Suprapubic skin (tissue), 4 donors: ENCODE measurements around the gene LOXHD1. TPM values are rescaled to one million over a fixed set of nuclear protein-coding genes. Genes with fewer than 3 reads are reported as not detected.

ENCODE experiments used
- DNase-seq, 2 donors: peaks; one replicate each; pipeline ENCODE4 v3.0.0-alpha.2; 2019; ENCODE audit warnings: low spot score in 2 of 2
- H3K27ac ChIP-seq: fragments of 200-600 bp; sonication (generic); one replicate; pipeline ENCODE4 v1.5.1; 2019
- H3K27me3 ChIP-seq: fragments of 200-600 bp; sonication (generic); one replicate; pipeline ENCODE4 v1.5.1; 2019
- H3K36me3 ChIP-seq: fragments of 200-600 bp; sonication (generic); one replicate; pipeline ENCODE4 v1.5.1; 2019
- H3K4me1 ChIP-seq: fragments of 200-600 bp; sonication (generic); one replicate; pipeline ENCODE4 v1.5.1; 2019
- H3K4me3 ChIP-seq: fragments of 200-600 bp; sonication (generic); one replicate; pipeline ENCODE4 v1.5.1; 2019; ENCODE audit warnings: mild to moderate bottlenecking
- H3K9me3 ChIP-seq: fragments of 200-600 bp; sonication (generic); one replicate; pipeline ENCODE4 v1.5.1; 2019
- EP300 ChIP-seq: sonication (generic); formaldehyde crosslinking; IDR thresholded peaks from one replicate; pipeline ENCODE4 v1.6.1; 2017; ENCODE audit warnings: antibody characterized with exemption
- POLR2A ChIP-seq, 2 donors: fragments of 450-650 bp; IDR thresholded peaks; one replicate each; pipeline ENCODE4 v1.6.1; 2017; ENCODE audit warnings: antibody characterized with exemption in 2 of 2, mild to moderate bottlenecking in 2 of 2, moderate library complexity in 2 of 2
- POLR2AphosphoS5 ChIP-seq, 3 donors: sonication (generic); formaldehyde crosslinking; IDR thresholded peaks; one replicate each; pipeline ENCODE4 v1.6.1; 2017; ENCODE audit warnings: antibody characterized with exemption in 3 of 3
- WGBS: methylation state at CpG from one replicate; pipeline ENCODE4 v1.1.5; 2018; 5-methylcytosine and 5-hydroxymethylcytosine counted together
- total RNA-seq, 4 donors: library from RNA; depleted of rRNA; stranded (reverse); fragments of >200 nt; gene quantifications; one replicate each; pipeline ENCODE4 v1.1.0, GENCODE V29; 2016
- TF ChIP-seq, protein P1 (sequence below), 2 donors: fragments of 200-600 bp in 1 of 2; fragments of 450-650 bp in 1 of 2; sonication (generic) in 1 of 2; IDR thresholded peaks; one replicate each; pipeline ENCODE4 v1.5.1; 2016 to 2019; ENCODE audit warnings: antibody characterized with exemption in 2 of 2, mild to moderate bottlenecking in 1 of 2, moderate library complexity in 1 of 2

Gene LOXHD1
- total RNA-seq, 4 donors from 2014 or later = 0.16 to 0.30 (median 0.18) TPM; not detected in 1

DNA sequence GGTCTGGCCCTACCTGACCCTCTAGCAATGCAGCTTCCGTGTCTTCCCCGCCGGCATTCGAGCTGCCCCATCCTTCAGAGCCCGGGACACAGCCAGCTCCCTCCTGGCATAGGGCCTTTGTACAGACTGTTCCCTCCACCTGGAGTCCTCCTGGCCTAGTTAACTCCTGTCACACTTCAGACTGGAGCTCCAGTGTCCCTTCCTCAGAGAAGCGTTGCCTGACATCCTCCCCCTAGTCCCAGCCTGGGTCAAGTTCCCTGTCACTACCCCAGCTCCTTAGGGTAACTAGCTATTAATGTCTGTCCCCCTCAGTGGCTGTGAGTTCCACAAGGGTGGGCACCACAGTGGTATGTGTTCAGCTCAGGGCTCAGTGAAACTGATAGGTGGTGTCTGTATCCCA is 45.5 kb upstream of the LOXHD1 start:
- TF ChIP-seq, protein P1, sequence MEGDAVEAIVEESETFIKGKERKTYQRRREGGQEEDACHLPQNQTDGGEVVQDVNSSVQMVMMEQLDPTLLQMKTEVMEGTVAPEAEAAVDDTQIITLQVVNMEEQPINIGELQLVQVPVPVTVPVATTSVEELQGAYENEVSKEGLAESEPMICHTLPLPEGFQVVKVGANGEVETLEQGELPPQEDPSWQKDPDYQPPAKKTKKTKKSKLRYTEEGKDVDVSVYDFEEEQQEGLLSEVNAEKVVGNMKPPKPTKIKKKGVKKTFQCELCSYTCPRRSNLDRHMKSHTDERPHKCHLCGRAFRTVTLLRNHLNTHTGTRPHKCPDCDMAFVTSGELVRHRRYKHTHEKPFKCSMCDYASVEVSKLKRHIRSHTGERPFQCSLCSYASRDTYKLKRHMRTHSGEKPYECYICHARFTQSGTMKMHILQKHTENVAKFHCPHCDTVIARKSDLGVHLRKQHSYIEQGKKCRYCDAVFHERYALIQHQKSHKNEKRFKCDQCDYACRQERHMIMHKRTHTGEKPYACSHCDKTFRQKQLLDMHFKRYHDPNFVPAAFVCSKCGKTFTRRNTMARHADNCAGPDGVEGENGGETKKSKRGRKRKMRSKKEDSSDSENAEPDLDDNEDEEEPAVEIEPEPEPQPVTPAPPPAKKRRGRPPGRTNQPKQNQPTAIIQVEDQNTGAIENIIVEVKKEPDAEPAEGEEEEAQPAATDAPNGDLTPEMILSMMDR (IDR thresholded peaks at IDR 0.05) = no peak
- TF ChIP-seq POLR2A (IDR thresholded peaks at IDR 0.05) = no peak
- no peak for TF ChIP-seq POLR2AphosphoS5 (IDR thresholded peaks at IDR 0.05)
- TF ChIP-seq EP300 = no peak
- Histone ChIP-seq H3K9me3 (no peaks in the 10 kb centered on the region), H3K27me3 (peaks cover 5% of the 10 kb centered on the region), H3K27ac (no peak overlapping the region), H3K4me1 (no peaks in the 10 kb centered on the region), H3K4me3 (no peak overlapping the region), H3K36me3 (no peaks in the 10 kb centered on the region)
- DNase-seq = no peak
- 85% methylated on average over 6 of the region's 6 CpGs for WGBS

- TF ChIP-seq POLR2A (IDR thresholded peaks at IDR 0.05) = no peak
- TF ChIP-seq, protein P1 (IDR thresholded peaks at IDR 0.05) = no peak
- no peak for TF ChIP-seq EP300
- no peak for TF ChIP-seq POLR2AphosphoS5 (IDR thresholded peaks at IDR 0.05)
- H3K27me3 ChIP-seq = peaks cover under 1% of the 10 kb centered on the region
- H3K4me3 ChIP-seq = no peak overlapping the region
- DNase-seq = no peak
- H3K4me1 ChIP-seq = no peaks in the 10 kb centered on the region
- 45% methylated on average over 2 of the region's 5 CpGs for WGBS
- H3K27ac ChIP-seq = no peak overlapping the region
- H3K9me3 ChIP-seq = no peaks in the 10 kb centered on the region
- no peaks in the 10 kb centered on the region for H3K36me3 ChIP-seq
These were observed 43.2 kb upstream of the LOXHD1 start for GRCh38 chr18:46700066-46700824.

DNA sequence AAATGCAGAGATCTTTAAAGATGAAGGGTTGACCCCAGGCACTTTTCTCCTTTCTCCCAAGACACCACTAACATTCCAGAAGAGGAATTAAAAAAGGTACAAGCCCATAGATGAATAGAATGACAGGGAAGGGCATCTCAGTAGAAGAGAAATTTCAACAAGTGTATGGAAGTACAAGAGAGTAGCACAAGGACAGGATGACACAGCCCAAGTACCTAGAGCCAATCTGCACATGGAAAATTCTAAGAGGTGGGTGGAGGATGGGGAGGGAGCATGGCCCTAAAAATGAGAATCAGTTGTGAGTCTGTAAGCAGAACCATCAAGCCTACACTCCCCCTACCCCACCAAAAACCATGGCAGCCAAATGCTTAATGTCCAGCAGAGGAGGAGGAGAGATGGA is 39.7 kb upstream of the LOXHD1 start:
- Histone ChIP-seq H3K4me3 (no peak overlapping the region), H3K4me1 (no peaks in the 10 kb centered on the region), H3K27ac (no peak overlapping the region), H3K27me3 (no peaks in the 10 kb centered on the region), H3K36me3 (no peaks in the 10 kb centered on the region), H3K9me3 (no peaks in the 10 kb centered on the region)
- TF ChIP-seq, protein P1 (IDR thresholded peaks at IDR 0.05) = no peak
- TF ChIP-seq POLR2AphosphoS5 (IDR thresholded peaks at IDR 0.05) (no peak), EP300 (no peak), POLR2A (IDR thresholded peaks at IDR 0.05) (no peak)
- DNase-seq = no peak

- TF ChIP-seq EP300 = no peak
- no peak for TF ChIP-seq POLR2A (IDR thresholded peaks at IDR 0.05)
- TF ChIP-seq, protein P1 (IDR thresholded peaks at IDR 0.05) = no peak
- TF ChIP-seq POLR2AphosphoS5 (IDR thresholded peaks at IDR 0.05) = no peak
- WGBS = 64% methylated on average over 3 of the region's 3 CpGs
- DNase-seq = no peak
- H3K9me3 ChIP-seq = no peaks in the 10 kb centered on the region
- H3K4me3 ChIP-seq = no peak overlapping the region
- H3K27me3 ChIP-seq = no peaks in the 10 kb centered on the region
- H3K36me3 ChIP-seq = no peaks in the 10 kb centered on the region
- H3K4me1 ChIP-seq = no peaks in the 10 kb centered on the region
- H3K27ac ChIP-seq = no peak overlapping the region
These were observed 39.2 kb upstream of the LOXHD1 start for GRCh38 chr18:46696268-46696667.

GRCh38 chr18:46693996-46694395 is 37.0 kb upstream of the LOXHD1 start:
- WGBS = 66% methylated on average over 2 of the region's 2 CpGs
- no peaks in the 10 kb centered on the region for H3K4me1 ChIP-seq

More at GRCh38 chr18:46693996-46694395, 37.0 kb upstream of the LOXHD1 start:
- no peak for DNase-seq
- Histone ChIP-seq H3K36me3 (no peaks in the 10 kb centered on the region), H3K4me3 (no peak overlapping the region), H3K9me3 (no peaks in the 10 kb centered on the region), H3K27ac (no peak overlapping the region), H3K27me3 (no peaks in the 10 kb centered on the region)
- TF ChIP-seq, protein P1 (IDR thresholded peaks at IDR 0.05) = no peak
- no peak for TF ChIP-seq POLR2A (IDR thresholded peaks at IDR 0.05)
- no peak for TF ChIP-seq POLR2AphosphoS5 (IDR thresholded peaks at IDR 0.05)
